C4-2B (cell line): Measurements from ENCODE around the gene PBRM1.

ENCODE experiments used
- ZFX ChIP-seq: fragments of 450-650 bp; IDR thresholded peaks from 2 replicates; pipeline ENCODE4 v1.6.1; 2017
- TF ChIP-seq, protein P1 (sequence below): fragments of 450-650 bp; conservative IDR thresholded peaks from 2 replicates; pipeline ENCODE4 v1.5.1; 2017; ENCODE audit warnings: mild to moderate bottlenecking

DNA sequence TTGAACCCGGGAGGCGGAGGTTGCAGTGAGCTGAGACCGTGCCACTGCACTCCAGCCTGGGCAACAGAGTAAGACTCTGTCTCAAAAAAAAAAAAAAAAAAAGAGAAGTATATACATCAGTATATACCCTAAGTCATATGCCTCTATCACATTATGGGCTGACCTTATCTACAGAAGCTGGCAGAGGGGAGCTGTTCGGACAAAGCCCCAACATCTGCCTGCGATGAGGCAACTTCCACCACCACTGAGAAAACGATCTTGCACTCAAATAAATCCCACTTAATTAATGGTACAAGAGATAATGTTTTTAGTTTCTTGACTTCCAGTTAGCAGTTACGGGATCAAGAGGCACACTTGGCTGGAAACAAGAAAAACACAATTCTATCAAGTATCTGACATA, 17.6 kb upstream of the PBRM1 start:
- TF ChIP-seq, protein P1, sequence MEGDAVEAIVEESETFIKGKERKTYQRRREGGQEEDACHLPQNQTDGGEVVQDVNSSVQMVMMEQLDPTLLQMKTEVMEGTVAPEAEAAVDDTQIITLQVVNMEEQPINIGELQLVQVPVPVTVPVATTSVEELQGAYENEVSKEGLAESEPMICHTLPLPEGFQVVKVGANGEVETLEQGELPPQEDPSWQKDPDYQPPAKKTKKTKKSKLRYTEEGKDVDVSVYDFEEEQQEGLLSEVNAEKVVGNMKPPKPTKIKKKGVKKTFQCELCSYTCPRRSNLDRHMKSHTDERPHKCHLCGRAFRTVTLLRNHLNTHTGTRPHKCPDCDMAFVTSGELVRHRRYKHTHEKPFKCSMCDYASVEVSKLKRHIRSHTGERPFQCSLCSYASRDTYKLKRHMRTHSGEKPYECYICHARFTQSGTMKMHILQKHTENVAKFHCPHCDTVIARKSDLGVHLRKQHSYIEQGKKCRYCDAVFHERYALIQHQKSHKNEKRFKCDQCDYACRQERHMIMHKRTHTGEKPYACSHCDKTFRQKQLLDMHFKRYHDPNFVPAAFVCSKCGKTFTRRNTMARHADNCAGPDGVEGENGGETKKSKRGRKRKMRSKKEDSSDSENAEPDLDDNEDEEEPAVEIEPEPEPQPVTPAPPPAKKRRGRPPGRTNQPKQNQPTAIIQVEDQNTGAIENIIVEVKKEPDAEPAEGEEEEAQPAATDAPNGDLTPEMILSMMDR = no peak
- no peak for TF ChIP-seq ZFX
